HG02763 (cell line): Measurements from ENCODE around the gene ZNF841.
A peak's percentile ranks its signal among the peaks of the same experiment; 100 is the strongest.
"Not testable (repeated sequence)": the region's sequence is repeated elsewhere in the genome, so short reads cannot be mapped to it uniquely, and the experiment has no call there.

Experiments
- ATAC-seq: cut with Tn5 transposase; IDR thresholded peaks from one replicate; pipeline ENCODE4 v1.9.1; 2021; ENCODE audit warnings: mild to moderate bottlenecking, moderate library complexity; ENCODE audit not compliant: unreplicated experiment

ZNF841 gene

DNA sequence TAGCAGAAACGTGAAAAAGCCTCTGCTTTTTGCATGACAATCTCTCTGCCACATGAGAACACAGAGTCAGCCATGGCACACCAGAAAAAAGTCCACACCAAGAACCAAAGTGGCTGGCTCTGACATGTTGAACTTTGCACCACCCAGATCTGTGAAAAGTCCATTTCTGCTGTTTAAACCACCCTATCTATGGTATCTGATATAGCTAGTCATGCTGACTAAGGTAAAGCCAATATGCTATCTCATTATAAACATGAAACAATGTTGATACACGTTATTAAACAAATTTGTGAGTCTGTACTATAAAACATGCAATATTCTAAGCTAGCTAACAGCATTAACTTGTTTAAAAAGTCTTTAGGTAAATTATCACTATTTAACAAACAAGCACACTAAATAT lies 25.9 kb downstream of the ZNF841 start:
- no peak for ATAC-seq

DNA sequence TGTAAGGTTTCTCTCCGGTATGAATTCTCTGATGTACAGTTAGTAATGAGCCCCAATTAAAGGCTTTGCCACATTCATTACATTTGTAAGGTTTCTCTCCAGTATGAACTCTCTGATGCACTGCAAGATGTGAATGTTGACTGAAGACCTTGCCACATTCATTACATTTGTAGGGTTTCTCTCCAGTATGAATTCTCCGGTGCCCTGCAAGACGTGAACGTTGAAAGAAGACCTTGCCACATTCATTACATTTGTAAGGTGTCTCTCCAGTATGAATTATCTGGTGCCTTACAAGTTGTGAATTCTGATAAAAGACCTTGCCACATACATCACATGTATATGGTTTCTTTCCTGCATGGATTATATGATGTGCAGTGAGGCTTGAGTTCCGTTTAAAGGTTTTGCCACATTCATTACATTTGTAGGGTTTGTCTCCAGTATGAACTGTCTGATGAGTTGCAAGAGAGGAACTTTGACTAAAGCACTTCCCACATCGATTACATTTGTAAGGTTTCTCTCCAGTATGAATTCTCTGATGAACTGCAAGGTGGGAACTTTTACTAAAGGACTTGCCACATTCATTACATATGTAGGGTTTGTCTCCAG lies 29.2 kb downstream of the ZNF841 start:
- no peak for ATAC-seq

DNA sequence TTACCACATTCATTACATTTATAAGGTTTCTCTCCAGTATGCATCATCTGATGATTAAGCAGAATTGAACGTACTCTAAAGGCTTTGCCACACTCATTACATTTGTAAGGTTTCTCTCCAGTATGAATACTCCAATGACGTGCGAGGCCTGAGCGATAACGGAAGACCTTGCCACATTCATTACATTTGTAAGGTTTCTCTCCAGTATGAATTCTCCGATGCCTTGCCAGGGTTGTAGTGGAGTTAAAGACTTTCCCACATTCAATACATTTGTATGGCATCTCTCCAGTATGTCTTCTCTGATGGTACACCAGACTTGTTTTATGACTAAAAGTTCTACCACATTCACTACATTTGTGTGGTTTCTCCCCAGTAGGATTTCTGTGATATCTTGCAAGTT lies 30.2 kb downstream of the ZNF841 start:
- ATAC-seq, result no peak

DNA sequence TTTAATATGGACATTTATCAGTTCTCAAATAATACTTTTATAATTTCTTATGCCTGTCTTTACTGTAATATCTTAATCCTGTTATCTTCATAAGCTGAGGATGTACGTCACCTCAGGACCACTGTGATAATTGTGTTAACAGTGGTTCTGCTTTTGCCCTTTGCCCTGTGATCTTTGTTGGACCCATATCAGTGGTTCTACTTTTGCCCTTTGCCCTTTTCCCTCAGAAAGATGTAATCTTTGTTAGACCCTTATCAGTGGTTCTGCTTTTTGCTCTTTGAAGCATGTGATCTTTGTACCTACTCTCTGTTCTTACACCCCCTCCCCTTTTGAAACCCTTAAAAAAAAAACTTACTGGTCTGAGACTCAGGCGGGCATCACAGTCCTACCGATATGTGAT lies 39.1 kb downstream of the ZNF841 start:
- ATAC-seq, result not testable (repeated sequence)

DNA sequence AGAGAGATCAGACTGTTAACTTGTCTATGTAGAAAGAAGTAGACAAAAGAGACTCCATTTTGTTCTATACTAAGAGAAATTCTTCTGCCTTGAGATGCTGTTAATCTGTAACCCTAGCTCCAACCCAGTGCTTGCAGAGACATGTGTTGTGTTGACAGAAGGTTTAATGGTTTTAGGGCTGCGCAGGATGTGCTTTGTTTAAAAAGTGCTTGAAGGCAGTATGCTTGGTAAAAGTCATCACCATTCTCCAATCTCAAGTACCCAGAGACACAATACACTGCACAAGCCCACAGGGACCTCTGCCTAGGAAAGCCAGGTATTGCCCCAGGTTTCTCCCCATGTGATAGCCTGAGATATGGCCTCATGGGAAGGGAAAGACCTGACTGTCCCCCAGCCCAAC lies 43.8 kb downstream of the ZNF841 start:
- ATAC-seq, result not testable (repeated sequence)

DNA sequence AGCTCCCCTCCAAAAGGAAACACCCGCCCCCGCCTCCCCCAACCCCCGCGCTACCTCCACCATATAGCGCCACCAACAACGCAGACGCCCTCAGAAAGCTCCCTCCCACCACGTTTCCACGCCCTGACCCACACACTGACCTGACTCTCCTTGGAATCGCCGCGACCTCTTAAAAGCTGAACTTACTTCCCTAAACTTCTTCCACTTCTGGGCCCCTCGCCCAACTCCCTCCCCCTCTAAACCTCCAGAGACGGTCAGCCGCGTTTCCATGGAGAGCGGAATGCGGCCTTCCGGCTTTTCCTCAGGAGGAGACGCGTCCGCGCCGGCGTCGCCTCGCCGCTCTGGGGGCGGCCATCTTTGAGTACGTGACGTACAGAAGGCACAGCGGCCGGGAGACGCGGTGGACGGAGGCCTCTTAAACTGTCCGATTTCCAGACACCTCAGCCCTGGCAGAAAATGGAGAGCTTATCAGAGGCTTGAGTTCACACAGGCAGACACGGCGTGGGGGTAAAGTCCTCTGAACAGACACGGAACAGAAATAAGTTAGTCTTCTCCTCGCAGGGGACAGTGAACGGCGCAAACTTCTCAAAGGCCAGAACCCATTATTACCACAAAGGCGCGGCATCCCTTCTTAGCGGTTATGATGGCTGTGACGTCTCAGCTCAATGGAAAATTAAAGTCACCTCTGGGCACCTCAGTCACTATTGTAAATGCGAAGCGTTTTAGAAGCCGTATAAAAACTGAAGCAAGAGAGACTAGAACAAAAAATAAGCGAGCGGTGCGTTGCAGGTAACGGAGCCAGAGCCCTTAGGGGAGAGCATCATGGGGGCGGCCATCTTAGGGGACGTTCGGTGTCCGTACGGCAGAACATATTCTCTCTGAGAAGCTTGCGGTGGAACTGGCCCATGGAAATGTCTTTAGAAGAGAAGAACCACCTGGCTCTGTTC lies 46.7 kb downstream of the ZNF841 start, which contains the start of gene ZNF432:
Gene ZNF432, minus strand, starts transcription at position 284 of the 947 bp plus-strand sequence. CDS start 1,970 bp downstream, outside the sequence.
- ATAC-seq, result peak; percentile 90

- ATAC-seq, result no peak
These were observed 56.4 kb downstream of the ZNF841 start for GRCh38 chr19:52039169-52039568.

DNA sequence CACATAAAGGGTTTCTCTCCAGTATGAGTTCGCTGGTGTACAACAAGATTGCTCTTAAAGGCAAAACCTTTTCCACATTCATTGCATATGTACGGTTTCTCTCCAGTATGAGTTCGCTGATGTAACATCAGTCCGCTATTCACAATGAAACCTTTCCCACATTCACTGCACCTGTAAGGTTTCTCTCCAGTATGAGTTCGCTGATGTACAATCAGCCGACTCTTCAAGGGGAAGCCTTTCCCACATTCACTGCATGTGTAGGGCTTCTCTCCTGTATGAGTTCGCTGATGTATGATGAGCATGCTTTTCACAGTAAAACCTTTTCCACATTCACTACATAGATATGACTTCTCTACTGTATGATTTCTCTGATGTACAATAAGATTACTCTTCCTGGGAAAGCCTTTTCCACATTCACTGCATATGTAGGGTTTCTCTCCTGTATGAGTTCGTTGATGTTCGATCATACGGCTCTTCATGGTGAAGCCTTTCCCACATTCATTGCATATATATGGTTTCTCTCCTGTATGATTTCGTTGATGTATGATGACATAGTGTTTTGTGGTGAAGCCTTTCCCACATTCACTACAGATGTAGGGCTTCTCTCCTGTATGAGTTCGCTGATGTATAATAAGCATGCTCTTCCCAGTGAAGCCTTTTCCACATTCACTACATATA lies 61.4 kb downstream of the ZNF841 start:
- ATAC-seq, result no peak

- peak; percentile 20 for ATAC-seq
These were observed 66.8 kb downstream of the ZNF841 start for GRCh38 chr19:52028780-52029123.

DNA sequence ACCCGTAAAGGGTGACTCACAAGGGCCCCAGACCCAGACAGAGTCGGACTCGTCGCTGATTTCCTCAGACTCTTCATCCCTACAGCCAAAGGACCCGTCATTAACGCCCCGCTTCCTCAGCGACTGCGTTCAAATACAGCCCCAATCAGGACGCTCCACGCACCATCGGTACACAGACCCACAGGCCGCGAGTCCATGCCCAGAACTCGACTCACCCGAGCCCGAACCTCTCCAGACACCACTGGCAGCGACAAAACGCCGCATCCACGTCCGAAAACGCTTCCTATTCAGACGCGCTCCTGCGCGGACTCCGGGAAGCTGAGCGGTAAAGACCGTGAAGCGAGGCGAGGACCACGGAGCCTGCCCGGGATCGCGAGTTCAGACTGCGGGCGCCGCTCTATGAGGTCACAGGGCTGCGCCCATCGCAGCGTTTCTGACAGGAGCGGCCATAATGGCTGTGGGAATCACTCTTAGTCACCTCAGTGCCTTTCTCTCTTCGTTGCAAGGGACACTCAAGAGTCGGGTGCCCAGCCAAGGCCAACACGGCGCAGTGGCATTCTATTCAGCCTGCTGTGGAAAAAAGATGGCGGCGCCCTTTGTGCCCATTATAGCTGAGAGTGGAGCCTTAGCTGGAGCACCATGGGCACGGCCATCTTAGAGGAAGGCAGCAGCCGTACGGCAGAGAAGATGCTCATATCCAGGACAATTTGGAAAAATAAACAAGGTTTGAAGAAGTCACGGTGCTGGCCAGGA lies 67.4 kb downstream of the ZNF841 start, which contains the start of gene ZNF614:
Gene ZNF614, minus strand, starts transcription at position 353 of the 753 bp plus-strand sequence. CDS start 2,634 bp downstream, outside the sequence.
- peak; percentile 84 for ATAC-seq

DNA sequence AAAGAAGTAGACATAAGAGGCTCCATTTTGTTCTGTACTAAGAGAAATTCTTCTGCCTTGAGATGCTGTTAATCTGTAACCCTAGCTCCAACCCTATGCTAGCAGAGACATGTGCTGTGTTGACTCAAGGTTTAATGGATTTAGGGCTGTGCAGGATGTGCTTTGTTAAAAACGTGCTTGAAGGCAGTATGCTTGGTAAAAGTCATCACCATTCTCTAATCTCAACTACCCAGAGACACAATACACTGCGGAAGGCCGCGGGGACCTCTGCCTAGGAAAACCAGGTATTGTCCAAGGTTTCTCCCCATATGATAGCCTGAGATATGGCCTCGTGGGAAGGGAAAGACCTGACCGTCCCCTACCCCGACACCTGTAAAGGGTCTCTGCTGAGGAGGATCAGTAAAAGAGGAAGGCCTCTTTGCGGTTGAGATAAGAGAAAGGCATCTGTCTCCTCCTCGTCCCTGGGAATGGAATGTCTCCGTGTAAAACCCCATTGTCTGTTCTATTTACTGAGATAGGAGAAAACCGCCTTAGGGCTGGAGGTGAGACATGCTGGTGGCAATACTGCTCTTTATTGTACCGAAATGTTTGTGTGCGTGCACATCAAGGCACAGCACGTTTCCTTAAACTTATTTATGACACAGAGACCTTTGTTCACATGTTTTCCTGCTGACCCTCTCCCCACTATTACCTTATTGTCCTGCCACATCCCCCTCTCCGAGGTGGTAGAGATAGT lies 69.1 kb downstream of the ZNF841 start:
- not testable (repeated sequence) for ATAC-seq

GRCh38 chr19:52024478-52024877 lies 71.1 kb downstream of the ZNF841 start:
- ATAC-seq, result not testable (repeated sequence)

DNA sequence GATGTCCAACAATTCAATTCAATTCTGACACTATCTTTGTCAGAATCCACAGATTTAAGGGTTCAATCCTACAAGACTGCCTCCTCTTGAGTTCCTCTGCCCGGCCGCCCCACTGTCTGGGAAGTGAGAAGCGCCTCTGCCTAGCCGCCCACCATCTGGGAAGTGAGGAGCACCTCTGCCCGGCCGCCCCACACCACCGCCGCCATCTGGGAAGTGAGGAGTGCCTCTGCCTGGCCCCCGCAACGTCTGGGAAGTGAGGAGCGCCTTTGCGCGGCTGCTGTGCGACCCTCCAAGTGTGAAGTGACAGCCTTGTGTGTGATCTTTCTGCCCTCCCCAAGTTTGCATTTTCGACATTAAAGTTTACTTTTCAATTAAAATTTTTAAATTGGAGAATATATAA lies 73.4 kb downstream of the ZNF841 start:
- ATAC-seq, result no peak

- ATAC-seq, result no peak
These were observed 75.1 kb downstream of the ZNF841 start for GRCh38 chr19:52020506-52020905.
